Transverse colon (tissue), 4 donors: ENCODE results near the gene KCND2.

ENCODE experiments used
- EP300 ChIP-seq: sonication (generic); formaldehyde crosslinking; IDR thresholded peaks from one replicate; pipeline ENCODE4 v1.6.1; 2017; ENCODE audit warnings: antibody characterized with exemption, low read depth
- POLR2A ChIP-seq: fragments of 450-650 bp; IDR thresholded peaks from one replicate; pipeline ENCODE4 v1.6.1; 2016; ENCODE audit warnings: antibody characterized with exemption, mild to moderate bottlenecking, moderate library complexity
- POLR2AphosphoS5 ChIP-seq, 3 donors: sonication (generic); formaldehyde crosslinking; IDR thresholded peaks; one replicate each; pipeline ENCODE4 v1.6.1; 2016; ENCODE audit warnings: antibody characterized with exemption in 3 of 3
- TF ChIP-seq, protein P1 (sequence below), 5 experiments: fragments of 200-600 bp in 3 of 5; fragments of 450-650 bp in 2 of 5; sonication (generic) in 3 of 5; IDR thresholded peaks; 1 replicate in 2 of 5; 2 replicates in 3 of 5; pipeline ENCODE4 v1.5.1; 2016 to 2017; ENCODE audit warnings: antibody characterized with exemption in 5 of 5, inconsistent platforms in 3 of 5, mild to moderate bottlenecking in 2 of 5, moderate library complexity in 1 of 5

DNA sequence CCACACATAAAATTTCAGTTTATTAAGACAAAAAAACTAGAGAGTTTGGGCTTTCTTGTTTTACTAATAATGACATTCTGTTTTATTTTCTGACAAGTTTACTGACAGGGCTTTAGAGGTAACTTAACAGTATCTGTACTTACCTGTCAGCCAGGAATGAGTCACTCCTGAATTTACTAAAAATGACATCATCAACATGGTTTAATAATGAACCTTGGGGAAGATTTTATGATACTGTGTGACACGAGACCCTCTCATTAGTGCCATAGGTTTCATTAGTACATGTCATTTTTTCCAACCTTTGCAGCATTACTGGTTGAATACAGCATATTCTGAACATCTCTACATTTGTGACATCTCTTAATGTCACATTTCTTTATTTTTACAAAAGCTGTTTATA, 131.1 kb downstream of the KCND2 start:
- TF ChIP-seq, protein P1, sequence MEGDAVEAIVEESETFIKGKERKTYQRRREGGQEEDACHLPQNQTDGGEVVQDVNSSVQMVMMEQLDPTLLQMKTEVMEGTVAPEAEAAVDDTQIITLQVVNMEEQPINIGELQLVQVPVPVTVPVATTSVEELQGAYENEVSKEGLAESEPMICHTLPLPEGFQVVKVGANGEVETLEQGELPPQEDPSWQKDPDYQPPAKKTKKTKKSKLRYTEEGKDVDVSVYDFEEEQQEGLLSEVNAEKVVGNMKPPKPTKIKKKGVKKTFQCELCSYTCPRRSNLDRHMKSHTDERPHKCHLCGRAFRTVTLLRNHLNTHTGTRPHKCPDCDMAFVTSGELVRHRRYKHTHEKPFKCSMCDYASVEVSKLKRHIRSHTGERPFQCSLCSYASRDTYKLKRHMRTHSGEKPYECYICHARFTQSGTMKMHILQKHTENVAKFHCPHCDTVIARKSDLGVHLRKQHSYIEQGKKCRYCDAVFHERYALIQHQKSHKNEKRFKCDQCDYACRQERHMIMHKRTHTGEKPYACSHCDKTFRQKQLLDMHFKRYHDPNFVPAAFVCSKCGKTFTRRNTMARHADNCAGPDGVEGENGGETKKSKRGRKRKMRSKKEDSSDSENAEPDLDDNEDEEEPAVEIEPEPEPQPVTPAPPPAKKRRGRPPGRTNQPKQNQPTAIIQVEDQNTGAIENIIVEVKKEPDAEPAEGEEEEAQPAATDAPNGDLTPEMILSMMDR (IDR thresholded peaks at IDR 0.05) = no peak
- TF ChIP-seq POLR2A (no peak), POLR2AphosphoS5 (IDR thresholded peaks at IDR 0.05) (no peak), EP300 (no peak)
